GM19099 (cell line): ENCODE measurements around the gene NUBP2.

Experiments used
- POLR2A ChIP-seq: IDR thresholded peaks from 3 replicates; pipeline ENCODE4 v1.6.1; 2011; ENCODE audit warnings: low read depth; ENCODE audit not compliant: insufficient read length; ENCODE audit errors: extremely low read depth

The NUBP2 gene

DNA sequence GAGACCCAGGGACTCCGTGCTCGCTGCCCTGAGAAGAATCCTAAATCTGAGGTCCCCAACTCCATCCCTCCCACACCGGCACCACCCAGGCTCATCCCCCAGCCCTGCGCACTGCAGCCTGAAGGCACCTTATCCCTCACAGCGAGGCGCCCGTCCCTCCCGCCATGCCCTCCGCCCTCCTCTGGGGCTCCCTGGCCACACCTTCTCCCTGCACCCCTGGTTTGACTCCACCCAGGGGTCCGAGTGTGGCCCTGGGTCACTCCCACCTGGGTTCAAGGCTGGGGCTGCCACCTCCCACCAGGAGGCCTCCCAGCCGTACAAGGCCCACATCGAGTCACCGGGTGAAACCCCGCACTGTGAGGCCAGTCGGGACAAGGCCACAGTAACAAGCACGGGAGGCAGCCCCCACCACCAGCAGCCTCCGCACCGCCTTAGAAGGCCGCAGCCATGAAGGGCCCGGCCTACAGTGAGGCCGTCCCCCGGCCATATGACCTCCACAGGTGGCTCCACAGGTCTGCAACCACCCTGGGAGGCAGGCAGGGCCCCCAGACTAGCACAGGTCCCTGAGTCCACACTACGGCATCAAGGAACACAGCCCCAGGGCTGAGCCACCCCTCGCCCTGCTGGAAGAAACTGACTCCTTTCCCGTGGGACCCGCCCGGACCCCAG, 35.6 kb downstream of the NUBP2 start:
- no peak for TF ChIP-seq POLR2A

DNA sequence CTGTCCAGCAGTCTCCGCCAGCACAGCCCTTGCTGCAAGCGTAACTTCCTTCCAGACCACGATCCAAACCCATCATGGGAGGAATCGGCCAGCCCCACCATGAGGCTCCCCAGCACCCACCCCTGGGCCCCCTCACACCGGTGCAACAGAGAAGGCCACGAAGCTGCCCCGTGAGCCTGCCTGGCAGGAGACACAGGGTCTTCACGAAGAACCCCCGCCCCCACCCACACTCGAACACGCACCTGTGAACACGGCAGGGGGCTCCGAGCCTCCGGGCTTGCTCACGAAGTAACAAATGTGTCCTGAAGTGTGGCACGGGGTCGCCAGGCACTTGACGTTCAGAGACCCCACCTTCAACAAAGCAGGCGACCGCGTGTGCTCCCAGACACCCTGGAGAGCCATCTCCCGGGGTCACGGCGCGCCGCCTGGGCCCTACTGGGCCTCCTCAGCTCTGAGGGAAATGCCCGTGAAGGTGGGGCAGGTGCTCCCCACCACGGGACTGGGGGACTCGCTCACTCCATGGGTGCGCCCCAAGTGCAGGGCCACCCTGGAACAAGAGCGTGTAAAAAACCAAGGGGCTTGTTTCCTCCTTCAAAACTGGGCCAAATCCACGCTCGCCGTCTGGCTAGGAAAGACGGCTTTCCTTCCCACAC, 36.2 kb downstream of the NUBP2 start:
- TF ChIP-seq POLR2A: no peak

DNA sequence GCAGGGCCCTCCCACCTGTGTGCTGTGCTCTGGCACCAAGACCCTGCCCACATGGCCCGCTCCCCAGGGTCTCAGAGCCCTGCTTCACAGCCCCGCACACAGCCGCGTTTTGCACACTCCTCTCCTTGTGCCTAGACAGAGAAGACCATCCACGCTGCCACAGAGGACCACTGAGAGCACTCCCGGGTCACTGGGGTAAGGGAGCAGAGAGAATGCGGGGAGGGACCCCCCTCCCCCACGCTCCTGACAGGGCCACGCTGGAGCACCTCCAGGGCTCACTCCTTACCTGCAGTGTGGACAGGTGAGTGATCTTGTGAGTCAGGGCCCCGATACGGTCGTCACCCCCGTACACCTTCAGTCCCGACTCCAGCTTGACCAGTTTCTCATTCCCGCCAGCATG, 36.9 kb downstream of the NUBP2 start:
- no peak for TF ChIP-seq POLR2A

DNA sequence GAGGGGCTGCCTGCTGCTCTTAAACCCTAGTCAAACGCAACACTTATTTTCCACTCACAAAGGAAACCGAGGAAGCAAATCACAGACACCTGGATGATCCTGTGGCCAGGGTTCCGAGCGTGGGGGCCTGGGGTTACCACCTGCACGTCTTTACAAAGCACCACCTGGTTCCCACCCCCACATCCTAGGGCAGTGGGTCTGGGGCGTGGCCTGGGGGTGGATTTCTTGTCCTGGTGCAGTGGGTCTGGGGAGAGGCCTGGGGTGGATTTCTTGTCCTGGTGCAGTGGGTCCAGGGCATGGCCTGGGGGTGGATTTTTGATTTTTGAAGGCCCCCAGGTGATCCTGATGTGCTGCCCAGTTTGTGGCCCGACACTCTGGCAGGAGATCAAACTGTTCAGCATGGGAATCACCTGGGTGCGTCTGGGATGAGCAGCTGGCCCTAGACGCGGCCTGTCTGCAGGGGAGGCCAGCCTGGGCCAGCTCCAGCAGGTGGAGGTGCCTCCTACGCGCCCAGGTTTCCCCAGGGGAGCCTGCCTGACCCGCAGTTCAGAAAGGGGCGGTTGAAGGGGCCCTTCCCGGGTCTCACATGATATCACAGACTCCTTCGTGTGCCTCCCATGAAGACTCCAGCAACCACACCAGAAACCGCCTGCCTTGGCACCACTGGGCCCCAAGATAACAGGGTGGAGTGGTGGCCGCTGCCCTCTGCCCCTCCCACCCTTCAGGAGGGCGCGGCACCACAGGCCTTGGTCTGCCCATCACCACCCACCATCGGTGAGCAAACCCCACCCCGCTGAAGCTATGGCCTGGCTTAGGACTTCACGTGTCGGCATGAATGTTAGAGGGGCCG, 37.6 kb downstream of the NUBP2 start:
- TF ChIP-seq POLR2A: no peak

GRCh38 chr16:1820946-1821290, 38.2 kb downstream of the NUBP2 start:
- no peak for TF ChIP-seq POLR2A

DNA sequence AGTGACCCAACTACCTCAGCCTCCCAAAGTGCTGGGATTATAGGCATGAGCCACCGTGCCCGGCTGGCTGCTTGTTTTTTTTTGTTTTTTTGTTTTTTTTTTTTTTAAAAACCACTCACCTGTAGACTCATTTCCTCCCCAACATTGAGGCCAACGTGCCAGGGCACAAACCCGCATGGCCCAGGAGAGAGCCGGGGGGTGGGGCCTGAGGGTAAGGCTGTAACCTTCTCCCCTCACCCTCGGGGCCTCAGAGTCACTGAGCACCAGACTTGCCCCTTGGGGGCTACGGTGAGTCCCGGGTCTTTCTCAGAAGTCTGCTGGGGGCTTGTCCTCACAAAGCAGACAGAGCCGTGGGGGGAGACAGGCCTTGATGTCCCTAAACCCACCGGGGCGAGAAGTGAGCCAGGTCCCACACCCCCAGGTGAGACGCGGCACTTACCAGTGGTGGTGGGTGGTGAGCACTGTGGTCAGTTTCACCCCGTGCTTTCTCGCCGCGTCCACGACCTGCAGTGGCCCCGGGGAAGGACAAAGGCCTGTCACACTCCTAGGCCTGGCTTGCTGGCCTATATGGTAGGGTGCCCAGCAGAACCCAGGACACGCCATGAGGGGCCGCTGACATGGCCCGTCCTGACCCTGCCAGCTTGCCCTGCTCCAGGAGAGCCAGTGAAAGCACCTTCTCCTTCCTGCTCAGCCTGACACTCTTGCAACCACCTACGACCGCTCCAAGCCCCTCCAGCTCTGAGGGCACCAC, 39.3 kb downstream of the NUBP2 start:
- TF ChIP-seq POLR2A: no peak

- no peak for TF ChIP-seq POLR2A
Observed at GRCh38 chr16:1822801-1823200, 40.0 kb downstream of the NUBP2 start.

DNA sequence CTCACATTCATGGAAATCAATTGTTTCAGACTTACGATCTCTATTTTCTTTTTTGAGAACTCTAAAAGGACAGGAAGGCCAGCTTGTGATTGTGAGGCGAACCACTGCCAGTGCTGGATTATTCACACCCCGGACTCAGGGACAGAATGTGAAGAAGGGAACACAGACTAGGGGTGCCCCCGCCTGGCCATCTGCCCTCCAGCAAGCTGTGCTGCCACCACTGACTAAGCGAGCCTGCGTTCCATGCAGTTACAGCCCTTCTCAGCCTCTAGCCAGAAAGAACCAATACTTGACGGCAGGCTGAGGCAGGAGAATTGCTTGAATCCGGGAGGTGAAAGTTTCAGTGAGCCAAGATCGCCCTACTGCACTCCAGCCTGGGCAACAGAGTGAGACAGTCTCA, 41.1 kb downstream of the NUBP2 start:
- TF ChIP-seq POLR2A: no peak

DNA sequence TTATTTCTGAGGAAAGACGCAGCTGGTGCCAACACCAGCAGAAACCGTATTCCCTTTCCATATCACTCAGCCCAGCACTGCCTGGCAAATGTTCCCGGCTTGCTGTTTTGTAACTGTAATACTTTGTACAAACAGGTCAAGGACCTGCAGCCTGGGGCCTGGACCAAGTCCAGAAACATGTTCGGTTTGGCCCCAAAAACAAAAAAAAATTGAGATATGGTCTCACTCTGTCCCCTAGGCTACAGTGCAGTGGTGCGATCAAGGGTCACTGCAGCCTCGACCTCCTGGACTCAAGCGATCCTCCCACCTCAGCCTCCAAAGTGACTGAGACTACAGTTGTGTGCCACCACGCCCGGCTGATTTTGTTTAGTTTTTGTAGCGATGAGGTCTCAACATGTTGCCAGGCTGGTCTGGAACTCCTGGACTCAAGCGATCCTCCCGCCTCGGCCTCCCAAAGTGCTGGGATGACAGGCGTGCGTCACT, 42.7 kb downstream of the NUBP2 start:
- TF ChIP-seq POLR2A: no peak

DNA sequence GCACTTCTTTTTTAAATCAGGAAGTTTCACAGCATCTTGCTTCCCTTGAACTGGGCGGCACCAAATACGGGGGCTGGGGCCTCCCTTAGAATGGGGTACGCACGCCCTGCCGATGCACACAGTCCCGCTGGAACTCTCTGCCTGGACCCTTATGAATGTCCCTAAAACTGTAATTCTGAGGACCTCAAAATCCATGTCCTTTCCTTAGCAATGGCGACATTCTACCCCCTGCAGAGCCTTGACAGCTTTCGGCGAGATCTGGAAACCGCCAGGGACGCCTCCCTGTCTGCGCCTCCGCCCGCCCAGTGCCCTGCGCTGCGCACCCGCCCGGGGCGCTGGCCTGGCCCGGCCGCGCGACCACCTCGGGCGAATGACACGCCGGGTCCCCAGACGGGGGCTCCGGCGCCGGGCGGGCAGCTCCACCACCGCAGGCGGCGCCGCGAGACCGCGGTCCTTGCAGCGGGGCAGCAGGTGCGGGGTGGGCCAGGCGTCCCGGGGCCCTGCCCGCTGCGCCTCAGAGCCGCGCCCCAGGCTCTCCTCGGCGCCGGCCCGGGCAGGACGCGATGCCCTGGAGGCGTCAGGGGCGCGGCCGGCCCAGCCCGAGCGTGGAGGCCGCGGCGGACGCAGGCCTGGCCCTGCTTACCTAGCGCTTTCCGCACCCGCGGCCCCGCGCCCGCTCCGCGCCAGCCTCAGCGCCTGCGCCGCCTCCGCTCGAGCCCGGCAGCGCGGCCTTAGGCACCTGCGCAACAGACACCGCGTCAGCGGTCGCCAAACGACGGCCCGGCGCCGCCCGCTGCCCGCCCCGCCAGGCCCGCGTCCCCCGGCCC, 43.3 kb downstream of the NUBP2 start:
- TF ChIP-seq POLR2A: no peak

- TF ChIP-seq POLR2A: peak; percentile 67
Observed at GRCh38 chr16:1826691-1827573, 44.2 kb downstream of the NUBP2 start, which contains the start of the genes FAHD1 and HAGH. FAHD1 (plus strand) TSS chr16:1827206; CDS start chr16:1827239, 33 bp downstream. HAGH (minus strand) TSS chr16:1826825; CDS start chr16:1826787, 38 bp downstream.

DNA sequence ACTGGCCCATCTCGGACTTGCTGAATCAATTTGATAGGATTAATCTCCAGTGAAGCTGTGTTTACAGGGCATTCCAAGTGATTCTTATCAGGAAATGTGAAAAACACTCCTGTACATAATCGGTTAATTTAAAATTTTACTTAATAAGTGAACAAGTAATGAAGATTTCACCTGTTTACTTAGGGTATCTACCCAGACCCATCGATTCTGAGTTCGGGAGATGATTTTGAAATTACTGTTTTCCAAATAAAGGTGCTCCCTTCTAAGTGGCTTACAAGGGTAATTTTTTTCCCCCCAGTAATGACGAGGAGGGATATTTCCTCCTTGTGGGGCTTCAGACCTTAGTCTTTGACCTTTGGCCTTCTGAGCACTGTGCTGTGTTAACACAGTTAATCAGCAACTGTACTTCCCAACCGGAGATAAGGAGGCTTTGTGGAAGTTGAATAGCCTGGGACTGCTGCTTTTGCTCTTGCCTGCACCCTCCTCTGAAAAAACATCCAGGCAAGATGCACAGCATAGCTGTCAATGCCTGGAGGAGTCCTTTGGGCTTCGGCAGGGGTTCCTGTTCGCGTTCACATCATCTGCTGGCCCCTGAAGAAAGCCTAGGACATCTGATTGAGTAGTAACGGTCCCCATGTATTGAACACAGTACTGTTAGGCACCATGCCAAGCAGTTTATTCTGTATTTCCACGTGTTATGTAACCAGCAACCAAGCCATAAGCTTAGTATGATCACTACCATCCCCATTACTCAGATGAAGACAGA, 46.1 kb downstream of the NUBP2 start:
- no peak for TF ChIP-seq POLR2A
